ENCODE measurements around the gene IFITM1. TPM values are rescaled to one million over a fixed set of nuclear protein-coding genes. Genes with fewer than 3 reads are reported as not detected.
"Not testable (repeated sequence)": the region's sequence is repeated elsewhere in the genome, so short reads cannot be mapped to it uniquely, and the experiment has no call there.

Gene IFITM1
- total RNA-seq, 1 donor from 2014 or later, result 123 TPM

- DNase-seq (ENCODE audit: low spot score), result peak; percentile 67
- intact Hi-C loops (cut with DNase I), result not testable (repeated sequence)
Measured at GRCh38 chr11:319121-319887, 5.5 kb downstream of the IFITM1 start.

- DNase-seq (ENCODE audit: low spot score); intact Hi-C loops (cut with DNase I): not testable (repeated sequence)
Measured at GRCh38 chr11:319888-320273, 6.0 kb downstream of the IFITM1 start.

- peak; percentile 56 for DNase-seq (ENCODE audit: low spot score)
- intact Hi-C loops (cut with DNase I), result no loop called here
Measured at GRCh38 chr11:324156-324555, 10.3 kb downstream of the IFITM1 start.

- peak; percentile 70 for DNase-seq (ENCODE audit: low spot score)
Measured at GRCh38 chr11:324593-325517, 11.0 kb downstream of the IFITM1 start.

GRCh38 chr11:325796-326591 lies 12.2 kb downstream of the IFITM1 start:
- intact Hi-C loops (cut with DNase I), result no loop called here
- peak; percentile 85 for DNase-seq (ENCODE audit: low spot score)

More at GRCh38 chr11:324593-325517, 11.0 kb downstream of the IFITM1 start:
- intact Hi-C loops (cut with DNase I), result not testable (repeated sequence)

- no peak for DNase-seq (ENCODE audit: low spot score)
- intact Hi-C loops (cut with DNase I), result no loop called here
Measured at GRCh38 chr11:326592-326841, 12.7 kb downstream of the IFITM1 start.

GRCh38 chr11:326842-327580 lies 13.2 kb downstream of the IFITM1 start:
- intact Hi-C loops (cut with DNase I), result loop anchor here (1.0 kb wide), 1 partner anchor 28 kb away; no protein-coding TSS in a partner anchor
- peak; percentile 95 for DNase-seq (ENCODE audit: low spot score)

- intact Hi-C loops (cut with DNase I), result loop anchor here (1.0 kb wide), 1 partner anchor 28 kb away; no protein-coding TSS in a partner anchor
- DNase-seq (ENCODE audit: low spot score), result no peak
Measured at GRCh38 chr11:327581-327923, 13.7 kb downstream of the IFITM1 start.

GRCh38 chr11:328012-328411 lies 14.2 kb downstream of the IFITM1 start:
- intact Hi-C loops (cut with DNase I), result no loop called here
- DNase-seq (ENCODE audit: low spot score), result peak; percentile 31

- peak; percentile 19 for DNase-seq (ENCODE audit: low spot score)
- intact Hi-C loops (cut with DNase I), result not testable (repeated sequence)
Measured at GRCh38 chr11:328516-329100, 14.8 kb downstream of the IFITM1 start.

GRCh38 chr11:329886-330253 lies 16.0 kb downstream of the IFITM1 start:
- no peak for DNase-seq (ENCODE audit: low spot score)
- intact Hi-C loops (cut with DNase I), result no loop called here

- intact Hi-C loops (cut with DNase I), result no loop called here
- peak; percentile 60 for DNase-seq (ENCODE audit: low spot score)
Measured at GRCh38 chr11:330307-330693, 16.5 kb downstream of the IFITM1 start.

GRCh38 chr11:330694-331357 lies 17.0 kb downstream of the IFITM1 start:
- DNase-seq (ENCODE audit: low spot score), result peak; percentile 77
- intact Hi-C loops (cut with DNase I), result no loop called here

- intact Hi-C loops (cut with DNase I), result no loop called here
- DNase-seq (ENCODE audit: low spot score), result peak; percentile 26
Measured at GRCh38 chr11:331358-332060, 17.7 kb downstream of the IFITM1 start.

- intact Hi-C loops (cut with DNase I), result no loop called here
- DNase-seq (ENCODE audit: low spot score), result peak; percentile 59
Measured at GRCh38 chr11:332651-333480, 19.0 kb downstream of the IFITM1 start.

- intact Hi-C loops (cut with DNase I), result not testable (repeated sequence)
- DNase-seq (ENCODE audit: low spot score), result peak; percentile 53
Measured at GRCh38 chr11:333616-334263, 19.9 kb downstream of the IFITM1 start.
